Nephron (organoid): ENCODE results near the gene CHST2.
A peak's percentile ranks its signal among the peaks of the same experiment; 100 is the strongest.

ENCODE experiments used
- H3K27ac Mint-ChIP-seq, 3 experiments: 2 replicates each; pipeline ENCODE4 v1.8.0; 2020; ENCODE audit warnings: mixed read lengths in 3 of 3, mild to moderate bottlenecking in 2 of 3, moderate library complexity in 1 of 3
- H3K27me3 Mint-ChIP-seq: 2 replicates; pipeline ENCODE4 v1.8.0; 2021; ENCODE audit warnings: low read depth, mild to moderate bottlenecking, moderate library complexity, mixed read lengths
- H3K36me3 Mint-ChIP-seq: 2 replicates; pipeline ENCODE4 v1.8.0; 2020; ENCODE audit warnings: low read depth, mixed read lengths
- H3K4me1 Mint-ChIP-seq: 2 replicates; pipeline ENCODE4 v1.8.0; 2020; ENCODE audit warnings: mixed read lengths
- H3K4me3 Mint-ChIP-seq, 3 experiments: 2 replicates each; pipeline ENCODE4 v1.8.0; 2020; ENCODE audit warnings: mild to moderate bottlenecking in 3 of 3, mixed read lengths in 3 of 3, moderate library complexity in 2 of 3
- H3K9me3 Mint-ChIP-seq: 2 replicates; pipeline ENCODE4 v1.8.0; 2020; ENCODE audit warnings: mixed read lengths
- CTCF ChIP-seq, 3 experiments: fragments of 200-600 bp; sonication (generic); IDR thresholded peaks; one replicate each; pipeline ENCODE4 v1.5.0; 2021; ENCODE audit warnings: antibody characterized with exemption in 3 of 3; ENCODE audit not compliant: unreplicated experiment in 3 of 3

CHST2 gene

GRCh38 chr3:143173242-143173641, 53.7 kb downstream of the CHST2 start:
- Mint-ChIP-seq H3K4me3 (no peak overlapping the region), H3K9me3 (peaks cover 21% of the 10 kb centered on the region), H3K27me3 (peaks cover 5% of the 10 kb centered on the region), H3K27ac (peak overlapping the region; percentile 98 to 99 (median 98)), H3K36me3 (peaks cover 13% of the 10 kb centered on the region), H3K4me1 (peaks cover 44% of the 10 kb centered on the region)
- no peak for TF ChIP-seq CTCF (IDR thresholded peaks at IDR 0.05; ENCODE audit: unreplicated experiment in 3 of 3)
